Hematopoietic multipotent progenitor cell treated with erythropoietin and hydrocortisone succinate and interleukin-3 and kit ligand, for 8 days (in vitro differentiated cells): ENCODE results near the gene KCNK18.
"Not testable (repeated sequence)": the region's sequence is repeated elsewhere in the genome, so short reads cannot be mapped to it uniquely, and the experiment has no call there.

Experiments
- DNase-seq: peaks from one replicate; pipeline ENCODE4 v3.0.0-alpha.2; 2015

KCNK18 gene

GRCh38 chr10:117174439-117175214 is 22.7 kb upstream of the KCNK18 start:
- peak; percentile 83 for DNase-seq

- no peak for DNase-seq
These were observed 21.9 kb upstream of the KCNK18 start for GRCh38 chr10:117175215-117175900.

GRCh38 chr10:117175901-117176534 is 21.3 kb upstream of the KCNK18 start:
- DNase-seq = peak; percentile 77

- no peak for DNase-seq
These were observed 19.1 kb upstream of the KCNK18 start for GRCh38 chr10:117178190-117178589.

GRCh38 chr10:117184296-117184695 is 13.0 kb upstream of the KCNK18 start:
- DNase-seq = no peak

GRCh38 chr10:117184821-117185220 is 12.5 kb upstream of the KCNK18 start:
- no peak for DNase-seq

GRCh38 chr10:117185817-117186216 is 11.5 kb upstream of the KCNK18 start:
- DNase-seq = not testable (repeated sequence)

GRCh38 chr10:117186832-117187615 is 10.3 kb upstream of the KCNK18 start:
- DNase-seq = no peak

GRCh38 chr10:117188371-117188770 is 8.9 kb upstream of the KCNK18 start:
- DNase-seq = no peak

- DNase-seq = no peak
These were observed 7.7 kb upstream of the KCNK18 start for GRCh38 chr10:117189557-117189956.

GRCh38 chr10:117198088-117198487 is 799 bp downstream of the KCNK18 start:
- DNase-seq = no peak

- DNase-seq = no peak
These were observed 4.5 kb downstream of the KCNK18 start for GRCh38 chr10:117201826-117202225.

- no peak for DNase-seq
These were observed 7.0 kb downstream of the KCNK18 start for GRCh38 chr10:117204316-117204715.

GRCh38 chr10:117212176-117212575 is 14.9 kb downstream of the KCNK18 start:
- DNase-seq = no peak

- peak; percentile 4 for DNase-seq
These were observed 17.1 kb downstream of the KCNK18 start for GRCh38 chr10:117214401-117214800.

GRCh38 chr10:117215079-117215478 is 17.8 kb downstream of the KCNK18 start:
- no peak for DNase-seq

GRCh38 chr10:117216028-117216427 is 18.7 kb downstream of the KCNK18 start:
- DNase-seq = no peak

GRCh38 chr10:117216611-117217195 is 19.4 kb downstream of the KCNK18 start:
- peak; percentile 59 for DNase-seq

- peak; percentile 70 for DNase-seq
These were observed 20.0 kb downstream of the KCNK18 start for GRCh38 chr10:117217196-117217761.

- DNase-seq = peak; percentile 84
These were observed 21.4 kb downstream of the KCNK18 start for GRCh38 chr10:117218654-117219053.

- DNase-seq = no peak
These were observed 23.9 kb downstream of the KCNK18 start for GRCh38 chr10:117221156-117221711.

GRCh38 chr10:117222552-117222951 is 25.3 kb downstream of the KCNK18 start:
- DNase-seq = no peak
